T-cell (primary cell): ENCODE data around the gene FAM120C. TPM values are rescaled to one million over a fixed set of nuclear protein-coding genes. Genes with fewer than 3 reads are reported as not detected.

Source experiments
- ATAC-seq, 4 experiments: fragments of 200-7000 bp in 3 of 4; fragments of 150-1000 bp in 1 of 4; cut with Tn5 transposase; replicated peaks in 1 of 4; 1 replicate in 3 of 4; 2 replicates in 1 of 4; pipeline ENCODE4 v1.10.0; 2021; ENCODE audit warnings: moderate library complexity in 3 of 4, mild to moderate bottlenecking in 2 of 4, moderate number of reproducible peaks in 1 of 4
- CTCF ChIA-PET, 2 donors: fragments of 300-600 bp; sonication (Branson Sonifier 250); formaldehyde crosslinking; loops; one replicate each; lab custom pipeline; 2022; ENCODE audit warnings: antibody characterized with exemption in 2 of 2; lab: Charles Lee
- POLR2A ChIA-PET, 2 donors: fragments of 300-600 bp; sonication (Branson Sonifier 250); formaldehyde crosslinking; loops; one replicate each; lab custom pipeline; 2022; ENCODE audit warnings: antibody characterized with exemption in 2 of 2; lab: Charles Lee
- DNase-seq, 35 experiments: peaks; one replicate each; pipeline versions ENCODE4 v3.0.0 to v3.0.0-alpha.2; 2013 to 2023
- H3K27ac ChIP-seq: one replicate; pipeline ENCODE4 v1.5.1; 2013; ENCODE audit warnings: low read length
- H3K27me3 ChIP-seq, 2 experiments: replicated peaks in 1 of 2; 1 replicate in 1 of 2; 2 replicates in 1 of 2; pipeline versions ENCODE4 v1.6.1 to v1.7.0; 2013; ENCODE audit warnings: low read length in 1 of 2, mixed read lengths in 1 of 2; ENCODE audit not compliant: control insufficient read depth in 2 of 2, insufficient read depth in 2 of 2; ENCODE audit errors: extremely low read depth in 1 of 2
- H3K36me3 ChIP-seq, 2 donors: 1 replicate in 1 of 2; 2 replicates in 1 of 2; pipeline versions ENCODE4 v1.6.1 to v1.7.0; 2013; ENCODE audit warnings: low read length in 1 of 2; ENCODE audit not compliant: control insufficient read depth in 2 of 2, insufficient read depth in 1 of 2; ENCODE audit errors: extremely low read depth in 1 of 2
- H3K4me1 ChIP-seq, 2 experiments: 1 replicate in 1 of 2; 2 replicates in 1 of 2; pipeline versions ENCODE4 v1.6.1 to v1.7.0; 2013; ENCODE audit warnings: low read length in 2 of 2, mixed read lengths in 1 of 2; ENCODE audit not compliant: insufficient read depth in 2 of 2, control insufficient read depth in 1 of 2; ENCODE audit errors: extremely low read depth in 1 of 2
- H3K4me3 ChIP-seq, 2 donors: 1 replicate in 1 of 2; 2 replicates in 1 of 2; pipeline versions ENCODE4 v1.5.1 to v1.7.0; 2013; ENCODE audit warnings: mild to moderate bottlenecking in 2 of 2, low read length in 1 of 2, moderate library complexity in 1 of 2; ENCODE audit not compliant: control insufficient read depth in 1 of 2; ENCODE audit errors: extremely low read depth in 1 of 2
- H3K9me3 ChIP-seq: 2 replicates; pipeline ENCODE4 v1.7.0; 2013
- H3K27ac Mint-ChIP-seq, 2 donors: one replicate each; pipeline ENCODE4 v1.8.0; 2020 to 2021; ENCODE audit warnings: mild to moderate bottlenecking in 2 of 2, mixed read lengths in 2 of 2
- H3K27me3 Mint-ChIP-seq, 2 donors: one replicate each; pipeline ENCODE4 v1.8.0; 2021 to 2022; ENCODE audit warnings: mixed read lengths in 2 of 2
- H3K36me3 Mint-ChIP-seq: one replicate; pipeline ENCODE4 v1.8.0; 2021; ENCODE audit warnings: mixed read lengths
- H3K4me1 Mint-ChIP-seq, 3 donors: one replicate each; pipeline ENCODE4 v1.8.0; 2020 to 2022; ENCODE audit warnings: mixed read lengths in 3 of 3, mild to moderate bottlenecking in 1 of 3
- H3K4me3 Mint-ChIP-seq, 3 donors: one replicate each; pipeline ENCODE4 v1.8.0; 2020 to 2022; ENCODE audit warnings: mild to moderate bottlenecking in 3 of 3, mixed read lengths in 3 of 3, moderate library complexity in 3 of 3
- H3K9me3 Mint-ChIP-seq, 3 donors: one replicate each; pipeline ENCODE4 v1.8.0; 2020 to 2022; ENCODE audit warnings: mixed read lengths in 3 of 3
- WGBS: methylation state at CpG from one replicate; pipeline ENCODE4 v1.1.5; 2013; ENCODE audit warnings: missing lambda C conversion rate; ENCODE audit not compliant: insufficient coverage; 5-methylcytosine and 5-hydroxymethylcytosine counted together
- total RNA-seq, 35 experiments: library from RNA in 6 of 35; stranded (reverse) in 6 of 35; fragments of 120-200 nt in 1 of 35; gene quantifications; one replicate each; pipeline versions ENCODE4 v1.2.1 to v1.2.4 and lab custom pipeline; 2013 to 2026

Gene FAM120C
- total RNA-seq, 5 donors from 2014 or later (not counting 1 experiment from before 2014, with no cell fraction given): 14.9 to 23.0 (median 19.5) TPM

DNA sequence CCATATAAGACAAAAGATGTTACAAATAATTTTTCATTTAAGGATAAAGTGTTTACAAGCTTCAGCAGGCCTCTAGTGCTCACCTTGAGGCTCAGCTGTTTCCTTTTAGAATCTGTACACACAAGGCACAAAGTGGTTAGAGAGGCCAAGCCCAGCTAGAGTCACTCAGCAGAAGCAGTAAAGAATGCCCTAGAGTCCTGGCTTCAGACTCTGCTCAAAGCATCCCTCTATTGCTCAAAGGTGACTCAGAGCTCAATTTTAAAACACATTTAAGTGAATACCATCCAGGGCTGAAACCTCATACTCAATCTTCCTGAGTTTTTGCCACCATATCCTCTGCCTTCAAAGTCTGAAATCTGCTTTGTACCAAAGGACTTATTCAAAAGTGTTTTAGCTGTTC is 116.2 kb downstream of the FAM120C start:
- H3K9me3 Mint-ChIP-seq: no peaks in the 10 kb centered on the region
- H3K27me3 ChIP-seq: no peaks in the 10 kb centered on the region
- no peaks in the 10 kb centered on the region for H3K36me3 ChIP-seq
- H3K27ac ChIP-seq: no peak overlapping the region
- H3K36me3 Mint-ChIP-seq: peaks cover 11% of the 10 kb centered on the region
- ChIA-PET CTCF (no interaction called here), POLR2A (no interaction called here)
- H3K27ac Mint-ChIP-seq: no peak overlapping the region
- H3K4me1 Mint-ChIP-seq: no peaks in the 10 kb centered on the region
- no peaks in the 10 kb centered on the region for H3K9me3 ChIP-seq
- no peak overlapping the region for H3K4me3 Mint-ChIP-seq
- no peaks in the 10 kb centered on the region for H3K27me3 Mint-ChIP-seq
- no peaks in the 10 kb centered on the region for H3K4me1 ChIP-seq
- no peak overlapping the region for H3K4me3 ChIP-seq
- no peak for DNase-seq
- ATAC-seq: no peak

GRCh38 chrX:54064564-54064963 is 118.5 kb downstream of the FAM120C start:
- no peak for ATAC-seq
- H3K27me3 ChIP-seq: no peaks in the 10 kb centered on the region
- no peaks in the 10 kb centered on the region for H3K9me3 ChIP-seq
- H3K36me3 Mint-ChIP-seq: peaks cover 4% of the 10 kb centered on the region
- H3K4me3 ChIP-seq: no peak overlapping the region
- WGBS: no CpG with 5 or more reads among the region's 3 CpGs
- H3K4me1 Mint-ChIP-seq: no peaks in the 10 kb centered on the region
- no peak overlapping the region for H3K27ac Mint-ChIP-seq
- H3K4me3 Mint-ChIP-seq: no peak overlapping the region
- no peak overlapping the region for H3K27ac ChIP-seq
- no peak for DNase-seq
- CTCF ChIA-PET: no interaction called here
- no peaks in the 10 kb centered on the region for H3K4me1 ChIP-seq
- H3K27me3 Mint-ChIP-seq: peaks cover 0 to 3% of the 10 kb centered on the region in 2 donors
- H3K36me3 ChIP-seq: no peaks in the 10 kb centered on the region
- POLR2A ChIA-PET: no interaction called here
- no peaks in the 10 kb centered on the region for H3K9me3 Mint-ChIP-seq

DNA sequence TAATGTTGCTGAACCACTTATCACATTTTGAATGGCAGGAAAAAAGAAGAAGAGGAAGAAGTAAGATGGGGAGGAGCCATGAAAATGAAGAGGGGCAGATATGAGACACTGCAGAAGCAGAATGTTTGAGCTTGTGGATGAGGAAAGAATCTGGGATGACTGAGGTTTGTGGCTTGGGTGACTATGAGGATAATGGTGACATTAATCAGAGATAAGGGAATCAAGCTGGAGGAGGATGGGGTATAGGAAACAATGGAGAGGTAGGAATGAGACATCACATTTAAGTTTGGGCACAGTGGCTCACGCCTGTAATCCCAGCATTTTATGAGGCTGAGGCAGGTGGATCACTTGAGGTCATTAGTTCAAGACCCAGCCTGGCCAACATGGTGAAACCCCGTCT is 119.7 kb downstream of the FAM120C start:
- Histone ChIP-seq H3K27ac (no peak overlapping the region), H3K27me3 (no peaks in the 10 kb centered on the region), H3K9me3 (no peaks in the 10 kb centered on the region), H3K36me3 (no peaks in the 10 kb centered on the region), H3K4me3 (no peak overlapping the region), H3K4me1 (no peaks in the 10 kb centered on the region)
- H3K27me3 Mint-ChIP-seq: peaks cover 0 to 3% of the 10 kb centered on the region in 2 donors
- peaks cover 4% of the 10 kb centered on the region for H3K36me3 Mint-ChIP-seq
- WGBS: 100% methylated on average over 1 of the region's 2 CpGs
- ATAC-seq (no peak), DNase-seq (no peak)
- POLR2A ChIA-PET: no interaction called here
- CTCF ChIA-PET: no interaction called here
- H3K4me1 Mint-ChIP-seq: no peaks in the 10 kb centered on the region
- H3K27ac Mint-ChIP-seq: no peak overlapping the region
- H3K4me3 Mint-ChIP-seq: no peak overlapping the region
- H3K9me3 Mint-ChIP-seq: no peaks in the 10 kb centered on the region

DNA sequence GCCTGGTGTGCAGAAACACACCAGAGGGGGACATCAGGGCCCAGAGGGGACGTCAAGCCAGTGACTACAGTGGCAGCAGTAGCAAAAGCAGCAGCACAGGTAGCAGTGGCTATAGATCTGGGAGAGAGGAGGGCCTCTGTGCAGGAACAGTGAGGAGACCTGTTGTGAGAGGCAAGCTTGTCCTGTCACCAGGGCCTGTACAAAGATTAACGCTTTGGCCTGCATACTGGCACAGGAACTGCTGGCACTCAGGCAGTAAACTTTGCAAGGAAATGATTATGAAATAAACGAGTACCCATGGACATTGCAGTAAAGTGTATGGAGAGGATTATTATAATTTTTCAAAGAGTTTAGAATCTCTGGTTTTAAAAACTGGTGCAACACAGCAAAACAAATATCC is 133.3 kb downstream of the FAM120C start:
- Histone ChIP-seq H3K4me1 (peaks cover 7% of the 10 kb centered on the region in 2 experiments), H3K9me3 (no peaks in the 10 kb centered on the region), H3K27me3 (no peaks in the 10 kb centered on the region), H3K4me3 (no peak overlapping the region), H3K27ac (no peak overlapping the region), H3K36me3 (no peaks in the 10 kb centered on the region)
- 60% methylated on average over 1 of the region's 3 CpGs for WGBS
- DNase-seq (no peak), ATAC-seq (no peak)
- Mint-ChIP-seq H3K36me3 (no peaks in the 10 kb centered on the region), H3K27me3 (peaks cover 0 to 10% of the 10 kb centered on the region in 2 donors), H3K27ac (no peak overlapping the region), H3K9me3 (no peaks in the 10 kb centered on the region), H3K4me3 (no peak overlapping the region), H3K4me1 (peaks cover 7 to 11% (median 9%) of the 10 kb centered on the region in 3 donors)
- ChIA-PET POLR2A (no interaction called here), CTCF (no interaction called here)

DNA sequence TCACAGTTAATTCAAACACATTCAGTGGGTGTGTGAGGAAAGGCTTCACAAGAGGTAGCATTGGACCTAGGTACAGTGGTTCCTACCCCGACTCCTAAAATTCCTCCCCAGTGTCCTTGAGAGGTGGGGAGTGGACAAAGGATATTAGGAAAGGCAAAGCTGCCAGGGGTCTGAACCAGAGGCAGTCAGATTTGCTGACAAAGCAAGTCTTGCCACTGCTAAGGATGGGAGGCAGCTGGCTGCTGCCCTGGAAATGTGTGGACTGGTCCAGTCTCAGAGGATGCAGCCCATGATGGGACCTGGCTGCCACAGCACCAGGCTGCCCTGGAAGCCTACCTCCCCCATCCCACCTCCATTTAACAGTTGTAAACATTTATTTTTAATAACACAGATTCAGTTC is 134.6 kb downstream of the FAM120C start:
- Histone ChIP-seq H3K4me1 (peaks cover 7 to 8% of the 10 kb centered on the region in 2 experiments), H3K27ac (no peak overlapping the region), H3K4me3 (no peak overlapping the region), H3K27me3 (no peaks in the 10 kb centered on the region), H3K9me3 (no peaks in the 10 kb centered on the region), H3K36me3 (no peaks in the 10 kb centered on the region)
- no CpG with 5 or more reads among the region's 1 CpG for WGBS
- ChIA-PET POLR2A (interaction anchor here in 1 of 2 donors (0.7 kb wide), 1 partner anchor 294 kb away, joined by 3 read pairs; no protein-coding TSS in a partner anchor), CTCF (no interaction called here)
- ATAC-seq (no peak), DNase-seq (no peak)
- no peak overlapping the region for H3K4me3 Mint-ChIP-seq
- peaks cover 0 to 10% of the 10 kb centered on the region in 2 donors for H3K27me3 Mint-ChIP-seq
- no peaks in the 10 kb centered on the region for H3K9me3 Mint-ChIP-seq
- no peaks in the 10 kb centered on the region for H3K36me3 Mint-ChIP-seq
- H3K4me1 Mint-ChIP-seq: peaks cover 8 to 12% (median 9%) of the 10 kb centered on the region in 3 donors
- no peak overlapping the region for H3K27ac Mint-ChIP-seq

DNA sequence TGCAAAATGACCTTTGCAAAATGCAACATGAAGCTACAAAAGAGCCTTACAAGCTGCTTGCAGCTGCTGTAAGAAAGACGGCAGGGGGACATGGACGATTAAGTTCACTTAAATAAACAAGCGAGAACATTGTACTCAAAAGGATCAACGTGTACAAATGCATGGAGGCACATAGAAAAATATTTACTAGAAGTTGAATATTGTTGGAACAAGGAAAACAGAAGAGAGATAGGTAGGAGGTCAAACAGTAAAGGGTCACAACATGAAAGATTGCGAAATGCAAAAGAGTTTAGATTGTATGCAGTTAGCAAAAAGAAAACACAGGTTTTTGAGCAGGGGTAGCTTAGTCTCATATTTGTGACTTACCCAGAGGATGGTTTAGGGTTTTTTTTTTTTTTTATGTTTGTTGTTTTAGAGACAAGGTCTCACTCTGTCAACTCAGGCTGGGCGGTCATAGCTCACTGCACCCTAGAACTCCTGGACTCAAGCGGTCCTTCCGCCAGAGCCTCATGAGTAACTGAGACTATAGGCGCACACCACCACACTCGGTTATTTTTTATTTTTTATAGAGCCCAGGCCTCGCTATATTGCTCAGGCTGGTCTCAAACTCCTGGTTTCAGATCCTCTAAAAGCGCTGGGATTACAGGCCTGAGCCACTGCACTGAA is 137.4 kb downstream of the FAM120C start:
- peaks cover 0 to 7% of the 10 kb centered on the region in 2 donors for H3K36me3 ChIP-seq
- peaks cover 7% of the 10 kb centered on the region for H3K36me3 Mint-ChIP-seq
- no peaks in the 10 kb centered on the region for H3K27me3 ChIP-seq
- H3K27me3 Mint-ChIP-seq: peaks cover 0 to 10% of the 10 kb centered on the region in 2 donors
- ChIA-PET CTCF (interaction anchor here in 1 of 2 donors (0.5 to 0.6 kb wide), 2 partner anchors 138 to 1014 kb away, joined by 4 to 6 read pairs; no protein-coding TSS in a partner anchor), POLR2A (interaction anchor here in 1 of 2 donors (1.5 kb wide), 1 partner anchor 623 kb away, joined by 4 read pairs; the partner anchor contains the start of genes RIBC1 and SMC1A)
- peak overlapping the region; percentile 96 to 98 for H3K27ac Mint-ChIP-seq
- H3K27ac ChIP-seq: peak overlapping the region; percentile 93
- H3K9me3 ChIP-seq: no peaks in the 10 kb centered on the region
- no peak overlapping the region for H3K4me3 ChIP-seq
- peaks cover 10 to 13% of the 10 kb centered on the region in 2 experiments for H3K4me1 ChIP-seq
- WGBS: 90% methylated on average over 4 of the region's 12 CpGs
- peak overlapping the region in 2 of 3 donors; percentile 94 to 96 for H3K4me3 Mint-ChIP-seq
- no peaks in the 10 kb centered on the region for H3K9me3 Mint-ChIP-seq
- DNase-seq (no peak), ATAC-seq (no peak)
- peaks cover 11 to 23% (median 18%) of the 10 kb centered on the region in 3 donors for H3K4me1 Mint-ChIP-seq
